Measurements from ENCODE around the gene WAPL. TPM values are rescaled to one million over a fixed set of nuclear protein-coding genes. Genes with fewer than 3 reads are reported as not detected.

The WAPL gene
- total and polyA plus RNA-seq, 2 of the 8 experiments (the other 6 are each of a cell fraction or from before 2014, with no cell fraction given), result 12.8 to 48.1 TPM

DNA sequence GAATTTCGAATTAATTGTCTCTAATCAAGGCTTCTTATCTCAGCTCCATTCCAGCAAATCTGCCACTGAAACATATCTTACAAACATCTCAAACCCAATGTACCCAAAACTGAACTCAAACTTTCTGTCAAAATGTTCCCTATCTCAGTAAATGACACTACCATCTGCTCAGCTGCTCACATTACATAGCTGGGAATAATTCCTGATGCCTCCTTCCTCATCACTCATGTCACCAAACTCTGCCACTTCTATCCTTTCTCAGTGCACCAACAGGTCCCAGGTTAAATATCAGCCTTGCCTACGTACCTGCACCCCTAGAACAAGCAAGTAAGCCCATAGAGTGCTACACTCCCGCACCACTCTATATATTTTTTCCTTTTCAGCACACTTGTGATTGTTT is 12.4 kb downstream of the WAPL start (continued):
- TF ChIP-seq, protein P1, sequence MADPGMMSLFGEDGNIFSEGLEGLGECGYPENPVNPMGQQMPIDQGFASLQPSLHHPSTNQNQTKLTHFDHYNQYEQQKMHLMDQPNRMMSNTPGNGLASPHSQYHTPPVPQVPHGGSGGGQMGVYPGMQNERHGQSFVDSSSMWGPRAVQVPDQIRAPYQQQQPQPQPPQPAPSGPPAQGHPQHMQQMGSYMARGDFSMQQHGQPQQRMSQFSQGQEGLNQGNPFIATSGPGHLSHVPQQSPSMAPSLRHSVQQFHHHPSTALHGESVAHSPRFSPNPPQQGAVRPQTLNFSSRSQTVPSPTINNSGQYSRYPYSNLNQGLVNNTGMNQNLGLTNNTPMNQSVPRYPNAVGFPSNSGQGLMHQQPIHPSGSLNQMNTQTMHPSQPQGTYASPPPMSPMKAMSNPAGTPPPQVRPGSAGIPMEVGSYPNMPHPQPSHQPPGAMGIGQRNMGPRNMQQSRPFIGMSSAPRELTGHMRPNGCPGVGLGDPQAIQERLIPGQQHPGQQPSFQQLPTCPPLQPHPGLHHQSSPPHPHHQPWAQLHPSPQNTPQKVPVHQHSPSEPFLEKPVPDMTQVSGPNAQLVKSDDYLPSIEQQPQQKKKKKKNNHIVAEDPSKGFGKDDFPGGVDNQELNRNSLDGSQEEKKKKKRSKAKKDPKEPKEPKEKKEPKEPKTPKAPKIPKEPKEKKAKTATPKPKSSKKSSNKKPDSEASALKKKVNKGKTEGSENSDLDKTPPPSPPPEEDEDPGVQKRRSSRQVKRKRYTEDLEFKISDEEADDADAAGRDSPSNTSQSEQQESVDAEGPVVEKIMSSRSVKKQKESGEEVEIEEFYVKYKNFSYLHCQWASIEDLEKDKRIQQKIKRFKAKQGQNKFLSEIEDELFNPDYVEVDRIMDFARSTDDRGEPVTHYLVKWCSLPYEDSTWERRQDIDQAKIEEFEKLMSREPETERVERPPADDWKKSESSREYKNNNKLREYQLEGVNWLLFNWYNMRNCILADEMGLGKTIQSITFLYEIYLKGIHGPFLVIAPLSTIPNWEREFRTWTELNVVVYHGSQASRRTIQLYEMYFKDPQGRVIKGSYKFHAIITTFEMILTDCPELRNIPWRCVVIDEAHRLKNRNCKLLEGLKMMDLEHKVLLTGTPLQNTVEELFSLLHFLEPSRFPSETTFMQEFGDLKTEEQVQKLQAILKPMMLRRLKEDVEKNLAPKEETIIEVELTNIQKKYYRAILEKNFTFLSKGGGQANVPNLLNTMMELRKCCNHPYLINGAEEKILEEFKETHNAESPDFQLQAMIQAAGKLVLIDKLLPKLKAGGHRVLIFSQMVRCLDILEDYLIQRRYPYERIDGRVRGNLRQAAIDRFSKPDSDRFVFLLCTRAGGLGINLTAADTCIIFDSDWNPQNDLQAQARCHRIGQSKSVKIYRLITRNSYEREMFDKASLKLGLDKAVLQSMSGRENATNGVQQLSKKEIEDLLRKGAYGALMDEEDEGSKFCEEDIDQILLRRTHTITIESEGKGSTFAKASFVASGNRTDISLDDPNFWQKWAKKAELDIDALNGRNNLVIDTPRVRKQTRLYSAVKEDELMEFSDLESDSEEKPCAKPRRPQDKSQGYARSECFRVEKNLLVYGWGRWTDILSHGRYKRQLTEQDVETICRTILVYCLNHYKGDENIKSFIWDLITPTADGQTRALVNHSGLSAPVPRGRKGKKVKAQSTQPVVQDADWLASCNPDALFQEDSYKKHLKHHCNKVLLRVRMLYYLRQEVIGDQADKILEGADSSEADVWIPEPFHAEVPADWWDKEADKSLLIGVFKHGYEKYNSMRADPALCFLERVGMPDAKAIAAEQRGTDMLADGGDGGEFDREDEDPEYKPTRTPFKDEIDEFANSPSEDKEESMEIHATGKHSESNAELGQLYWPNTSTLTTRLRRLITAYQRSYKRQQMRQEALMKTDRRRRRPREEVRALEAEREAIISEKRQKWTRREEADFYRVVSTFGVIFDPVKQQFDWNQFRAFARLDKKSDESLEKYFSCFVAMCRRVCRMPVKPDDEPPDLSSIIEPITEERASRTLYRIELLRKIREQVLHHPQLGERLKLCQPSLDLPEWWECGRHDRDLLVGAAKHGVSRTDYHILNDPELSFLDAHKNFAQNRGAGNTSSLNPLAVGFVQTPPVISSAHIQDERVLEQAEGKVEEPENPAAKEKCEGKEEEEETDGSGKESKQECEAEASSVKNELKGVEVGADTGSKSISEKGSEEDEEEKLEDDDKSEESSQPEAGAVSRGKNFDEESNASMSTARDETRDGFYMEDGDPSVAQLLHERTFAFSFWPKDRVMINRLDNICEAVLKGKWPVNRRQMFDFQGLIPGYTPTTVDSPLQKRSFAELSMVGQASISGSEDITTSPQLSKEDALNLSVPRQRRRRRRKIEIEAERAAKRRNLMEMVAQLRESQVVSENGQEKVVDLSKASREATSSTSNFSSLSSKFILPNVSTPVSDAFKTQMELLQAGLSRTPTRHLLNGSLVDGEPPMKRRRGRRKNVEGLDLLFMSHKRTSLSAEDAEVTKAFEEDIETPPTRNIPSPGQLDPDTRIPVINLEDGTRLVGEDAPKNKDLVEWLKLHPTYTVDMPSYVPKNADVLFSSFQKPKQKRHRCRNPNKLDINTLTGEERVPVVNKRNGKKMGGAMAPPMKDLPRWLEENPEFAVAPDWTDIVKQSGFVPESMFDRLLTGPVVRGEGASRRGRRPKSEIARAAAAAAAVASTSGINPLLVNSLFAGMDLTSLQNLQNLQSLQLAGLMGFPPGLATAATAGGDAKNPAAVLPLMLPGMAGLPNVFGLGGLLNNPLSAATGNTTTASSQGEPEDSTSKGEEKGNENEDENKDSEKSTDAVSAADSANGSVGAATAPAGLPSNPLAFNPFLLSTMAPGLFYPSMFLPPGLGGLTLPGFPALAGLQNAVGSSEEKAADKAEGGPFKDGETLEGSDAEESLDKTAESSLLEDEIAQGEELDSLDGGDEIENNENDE (IDR thresholded peaks at IDR 0.05; ENCODE audit: insufficient replicate concordance, low read length), result no peak
- TF ChIP-seq CBX8 (IDR thresholded peaks at IDR 0.05; ENCODE audit: borderline replicate concordance, low read depth, low read length), result no peak
- TF ChIP-seq SIN3A (conservative IDR thresholded peaks at IDR 0.05 in 1 of 2, IDR thresholded peaks at IDR 0.05 in 1 of 2; ENCODE audit: low read depth in 1 of 2, low read length in 2 of 2), result no peak
- TF ChIP-seq KDM5A (IDR thresholded peaks at IDR 0.05; ENCODE audit: low read length), result no peak
- TF ChIP-seq HDAC2 (IDR thresholded peaks at IDR 0.05; ENCODE audit: borderline replicate concordance in 1 of 2, low read depth in 2 of 2, low read length in 2 of 2), result no peak
- TF ChIP-seq CTCF (IDR thresholded peaks at IDR 0.05; ENCODE audit: control extremely low read depth in 1 of 3, insufficient read depth in 1 of 3, low read depth in 1 of 3, low read length in 3 of 3), result no peak
- TF ChIP-seq BACH1 (IDR thresholded peaks at IDR 0.05; ENCODE audit: low read length), result no peak

Measured in H1 (cell line).